ENCODE results near the gene EGR1. TPM values are rescaled to one million over a fixed set of nuclear protein-coding genes. Genes with fewer than 3 reads are reported as not detected.

EGR1 gene
- total RNA-seq, 2 experiments from 2014 or later: 5.7 to 6.2 TPM

- H3K4me3 Mint-ChIP-seq: peak overlapping the region; percentile 90
- ChIA-PET CTCF (interaction anchor here (1.3 to 2.5 kb wide), 3 partner anchors 11 to 43 kb away, joined by 4 to 16 read pairs (median 7); partner anchors contain the start of gene EGR1), POLR2A (interaction anchor here (2.0 kb wide), 1 partner anchor 28 kb away, joined by 20 read pairs; the partner anchor contains the start of gene EGR1)
- Histone ChIP-seq H3K27ac (ENCODE audit: low read depth in 1 of 2, low read length in 2 of 2) (no peak overlapping the region), H3K27me3 (ENCODE audit: control insufficient read depth in 1 of 2, insufficient read depth in 2 of 2, low read length in 2 of 2) (peaks cover 0 to 17% of the 10 kb centered on the region in 2 experiments), H3K4me1 (ENCODE audit: insufficient read depth, low read length) (peaks cover 24% of the 10 kb centered on the region), H3K9me3 (ENCODE audit: control insufficient read depth in 1 of 2, insufficient read depth in 1 of 2, low read length in 2 of 2) (peaks cover 0 to 5% of the 10 kb centered on the region in 2 experiments), H3K4me3 (ENCODE audit: low read length) (peak overlapping the region; percentile 60), H3K36me3 (ENCODE audit: insufficient read depth, low read length) (no peaks in the 10 kb centered on the region)
- no peaks in the 10 kb centered on the region for H3K36me3 Mint-ChIP-seq (ENCODE audit: low read depth)
- DNase-seq (no peak), ATAC-seq (ENCODE audit: poor library complexity) (no peak)
- peaks cover 15% of the 10 kb centered on the region for H3K4me1 Mint-ChIP-seq (ENCODE audit: low read depth)
- peaks cover 18% of the 10 kb centered on the region for H3K27me3 Mint-ChIP-seq
- no peak for TF ChIP-seq CTCF (IDR thresholded peaks at IDR 0.05)
- intact Hi-C loops (cut with DNase I, micrococcal nuclease): loop anchor here in 1 of 2 experiments (1.0 to 10.0 kb wide), 2 partner anchors 27 to 52 kb away; partner anchors contain the start of genes EGR1 and ETF1
- H3K9me3 Mint-ChIP-seq: no peaks in the 10 kb centered on the region
- peak overlapping the region; percentile 3 for H3K27ac Mint-ChIP-seq
These were observed 27.3 kb downstream of the EGR1 start for GRCh38 chr5:138492560-138493045.

DNA sequence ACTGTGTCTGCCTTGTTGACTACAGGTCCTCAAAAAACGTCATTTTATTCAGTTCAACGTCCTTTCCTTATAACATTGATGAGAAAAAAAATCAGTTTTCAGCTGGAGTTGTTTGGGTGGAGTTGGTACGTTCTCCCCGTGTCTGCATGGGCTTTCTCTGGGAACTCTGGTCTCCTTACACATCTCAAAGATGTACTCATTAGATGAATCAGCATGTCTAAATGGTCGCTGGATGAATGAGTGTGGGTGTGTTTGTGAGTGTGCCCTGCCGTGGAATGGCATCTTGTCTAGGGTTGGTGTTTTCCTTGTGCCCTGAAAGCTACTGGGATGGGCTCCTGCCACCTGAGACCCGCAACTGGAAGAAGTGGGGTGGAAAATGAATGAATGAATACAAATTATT, 30.1 kb downstream of the EGR1 start:
- Histone ChIP-seq H3K4me3 (ENCODE audit: low read length) (no peak overlapping the region), H3K27ac (ENCODE audit: low read depth in 1 of 2, low read length in 2 of 2) (no peak overlapping the region), H3K9me3 (ENCODE audit: control insufficient read depth in 1 of 2, insufficient read depth in 1 of 2, low read length in 2 of 2) (peaks cover 0 to 5% of the 10 kb centered on the region in 2 experiments), H3K4me1 (ENCODE audit: insufficient read depth, low read length) (peaks cover 24% of the 10 kb centered on the region), H3K36me3 (ENCODE audit: insufficient read depth, low read length) (no peaks in the 10 kb centered on the region), H3K27me3 (ENCODE audit: control insufficient read depth in 1 of 2, insufficient read depth in 2 of 2, low read length in 2 of 2) (peaks cover 0 to 11% of the 10 kb centered on the region in 2 experiments)
- ChIA-PET CTCF (interaction anchor here (0.6 to 1.3 kb wide), 3 partner anchors 9 to 31 kb away, joined by 3 read pairs; partner anchors contain the start of gene EGR1), POLR2A (interaction anchor here (1.4 kb wide), 1 partner anchor 30 kb away, joined by 3 read pairs; the partner anchor contains the start of gene EGR1)
- H3K27ac Mint-ChIP-seq: no peak overlapping the region
- DNase-seq (no peak), ATAC-seq (ENCODE audit: poor library complexity) (no peak)
- H3K9me3 Mint-ChIP-seq: no peaks in the 10 kb centered on the region
- H3K4me3 Mint-ChIP-seq: peak overlapping the region; percentile 30
- H3K4me1 Mint-ChIP-seq (ENCODE audit: low read depth): peaks cover 15% of the 10 kb centered on the region
- peaks cover 14% of the 10 kb centered on the region for H3K27me3 Mint-ChIP-seq
- intact Hi-C loops (cut with DNase I, micrococcal nuclease): loop anchor here in 1 of 2 experiments (10.0 kb wide), 1 partner anchor 49 kb away; the partner anchor contains the start of gene ETF1
- H3K36me3 Mint-ChIP-seq (ENCODE audit: low read depth): no peaks in the 10 kb centered on the region
- TF ChIP-seq CTCF (IDR thresholded peaks at IDR 0.05): no peak

DNA sequence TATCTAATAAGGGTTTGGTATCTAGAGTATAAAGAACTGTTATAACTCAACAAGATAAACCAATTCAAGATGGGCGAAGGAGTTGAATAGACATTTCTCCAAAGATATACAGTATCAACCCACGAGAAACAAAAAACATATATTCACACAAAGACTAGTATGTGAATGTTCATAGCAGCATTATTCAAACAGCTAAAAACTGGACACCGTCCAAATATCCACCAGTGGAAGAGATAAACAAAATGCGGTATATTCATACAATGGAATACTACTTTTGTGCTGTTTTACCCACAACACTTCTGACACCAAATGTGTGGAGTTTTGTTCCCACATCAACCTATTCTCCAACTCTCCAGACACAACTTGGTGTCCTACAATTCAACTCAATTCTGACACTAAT, 33.1 kb downstream of the EGR1 start:
- no peaks in the 10 kb centered on the region for H3K4me1 ChIP-seq (ENCODE audit: insufficient read depth, low read length)
- ATAC-seq (ENCODE audit: poor library complexity): no peak
- no peaks in the 10 kb centered on the region for H3K36me3 Mint-ChIP-seq (ENCODE audit: low read depth)
- no peaks in the 10 kb centered on the region for H3K36me3 ChIP-seq (ENCODE audit: insufficient read depth, low read length)
- H3K9me3 Mint-ChIP-seq: no peaks in the 10 kb centered on the region
- POLR2A ChIA-PET: interaction anchor here (1.3 kb wide), 1 partner anchor 33 kb away, joined by 6 read pairs; the partner anchor contains the start of gene EGR1
- H3K27me3 Mint-ChIP-seq: peaks cover 4% of the 10 kb centered on the region
- H3K27ac ChIP-seq (ENCODE audit: low read depth in 1 of 2, low read length in 2 of 2): no peak overlapping the region
- CTCF ChIA-PET: interaction anchor here (0.6 to 1.0 kb wide), 3 partner anchors 43 to 807 kb away, joined by 3 to 4 read pairs (median 3); no protein-coding TSS in a partner anchor
- no peaks in the 10 kb centered on the region for H3K4me1 Mint-ChIP-seq (ENCODE audit: low read depth)
- no peaks in the 10 kb centered on the region for H3K27me3 ChIP-seq (ENCODE audit: control insufficient read depth in 1 of 2, insufficient read depth in 2 of 2, low read length in 2 of 2)
- no peak overlapping the region for H3K4me3 ChIP-seq (ENCODE audit: low read length)
- no peak for DNase-seq
- no peak for TF ChIP-seq CTCF (IDR thresholded peaks at IDR 0.05)
- no peak overlapping the region for H3K4me3 Mint-ChIP-seq
- H3K27ac Mint-ChIP-seq: no peak overlapping the region
- no peaks in the 10 kb centered on the region for H3K9me3 ChIP-seq (ENCODE audit: control insufficient read depth in 1 of 2, insufficient read depth in 1 of 2, low read length in 2 of 2)
- intact Hi-C loops (cut with DNase I, micrococcal nuclease): loop anchor here in 1 of 2 experiments (10.0 kb wide), 1 partner anchor 46 kb away; the partner anchor contains the start of gene ETF1

Measured in CD4-positive, alpha-beta T cell (primary cell).